Activated naive CD8-positive, alpha-beta T cell treated with anti-CD3 and anti-CD28 coated beads for 36 hours (primary cell): ENCODE measurements around the gene ANAPC7. TPM values are rescaled to one million over a fixed set of nuclear protein-coding genes. Genes with fewer than 3 reads are reported as not detected.
"Not testable (repeated sequence)": the region's sequence is repeated elsewhere in the genome, so short reads cannot be mapped to it uniquely, and the experiment has no call there.

Experiments
- DNase-seq: peaks from one replicate; pipeline ENCODE4 v3.0.0; 2021
- H3K27ac Mint-ChIP-seq: one replicate; pipeline ENCODE4 v1.8.0; 2022; ENCODE audit warnings: mild to moderate bottlenecking, moderate library complexity, mixed read lengths
- H3K27me3 Mint-ChIP-seq: one replicate; pipeline ENCODE4 v1.8.0; 2022; ENCODE audit warnings: mild to moderate bottlenecking, mixed read lengths
- H3K36me3 Mint-ChIP-seq: one replicate; pipeline ENCODE4 v1.8.0; 2021; ENCODE audit warnings: mild to moderate bottlenecking, mixed read lengths
- H3K4me1 Mint-ChIP-seq: one replicate; pipeline ENCODE4 v1.8.0; 2021; ENCODE audit warnings: mixed read lengths
- H3K4me3 Mint-ChIP-seq: one replicate; pipeline ENCODE4 v1.8.0; 2022; ENCODE audit warnings: mild to moderate bottlenecking, moderate library complexity, mixed read lengths
- H3K9me3 Mint-ChIP-seq: one replicate; pipeline ENCODE4 v1.8.0; 2022; ENCODE audit warnings: mixed read lengths
- total RNA-seq, 2 experiments: library from RNA; stranded (reverse); gene quantifications; one replicate each; pipeline ENCODE4 v1.2.3, GENCODE V29; 2021

ANAPC7 gene, protein sequence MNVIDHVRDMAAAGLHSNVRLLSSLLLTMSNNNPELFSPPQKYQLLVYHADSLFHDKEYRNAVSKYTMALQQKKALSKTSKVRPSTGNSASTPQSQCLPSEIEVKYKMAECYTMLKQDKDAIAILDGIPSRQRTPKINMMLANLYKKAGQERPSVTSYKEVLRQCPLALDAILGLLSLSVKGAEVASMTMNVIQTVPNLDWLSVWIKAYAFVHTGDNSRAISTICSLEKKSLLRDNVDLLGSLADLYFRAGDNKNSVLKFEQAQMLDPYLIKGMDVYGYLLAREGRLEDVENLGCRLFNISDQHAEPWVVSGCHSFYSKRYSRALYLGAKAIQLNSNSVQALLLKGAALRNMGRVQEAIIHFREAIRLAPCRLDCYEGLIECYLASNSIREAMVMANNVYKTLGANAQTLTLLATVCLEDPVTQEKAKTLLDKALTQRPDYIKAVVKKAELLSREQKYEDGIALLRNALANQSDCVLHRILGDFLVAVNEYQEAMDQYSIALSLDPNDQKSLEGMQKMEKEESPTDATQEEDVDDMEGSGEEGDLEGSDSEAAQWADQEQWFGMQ
- total RNA-seq, result 10 to 100 TPM; 66.6 to 67.5 TPM

GRCh38 chr12:110403146-110403975, at the start of gene ANAPC7:
Gene ANAPC7, minus strand, starts transcription at chr12:110403708. Its CDS starts 81 bp downstream, at chr12:110403627.
- Mint-ChIP-seq H3K36me3 (peaks cover 28% of the 10 kb centered on the region), H3K27me3 (no peaks in the 10 kb centered on the region), H3K4me1 (peaks cover 28% of the 10 kb centered on the region), H3K9me3 (no peaks in the 10 kb centered on the region), H3K4me3 (peak within 1 kb of the TSS; percentile 99), H3K27ac (peak within 1 kb of the TSS; percentile 99)
- peak; percentile 87 for DNase-seq

- Mint-ChIP-seq H3K4me1 (peaks cover 22% of the 10 kb centered on the region), H3K27me3 (no peaks in the 10 kb centered on the region), H3K9me3 (no peaks in the 10 kb centered on the region), H3K4me3 (no peak overlapping the region), H3K36me3 (peaks cover 38% of the 10 kb centered on the region), H3K27ac (peak overlapping the region; percentile 99)
- no peak for DNase-seq
Measured at GRCh38 chr12:110451263-110451662, 47.8 kb upstream of the ANAPC7 start.

DNA sequence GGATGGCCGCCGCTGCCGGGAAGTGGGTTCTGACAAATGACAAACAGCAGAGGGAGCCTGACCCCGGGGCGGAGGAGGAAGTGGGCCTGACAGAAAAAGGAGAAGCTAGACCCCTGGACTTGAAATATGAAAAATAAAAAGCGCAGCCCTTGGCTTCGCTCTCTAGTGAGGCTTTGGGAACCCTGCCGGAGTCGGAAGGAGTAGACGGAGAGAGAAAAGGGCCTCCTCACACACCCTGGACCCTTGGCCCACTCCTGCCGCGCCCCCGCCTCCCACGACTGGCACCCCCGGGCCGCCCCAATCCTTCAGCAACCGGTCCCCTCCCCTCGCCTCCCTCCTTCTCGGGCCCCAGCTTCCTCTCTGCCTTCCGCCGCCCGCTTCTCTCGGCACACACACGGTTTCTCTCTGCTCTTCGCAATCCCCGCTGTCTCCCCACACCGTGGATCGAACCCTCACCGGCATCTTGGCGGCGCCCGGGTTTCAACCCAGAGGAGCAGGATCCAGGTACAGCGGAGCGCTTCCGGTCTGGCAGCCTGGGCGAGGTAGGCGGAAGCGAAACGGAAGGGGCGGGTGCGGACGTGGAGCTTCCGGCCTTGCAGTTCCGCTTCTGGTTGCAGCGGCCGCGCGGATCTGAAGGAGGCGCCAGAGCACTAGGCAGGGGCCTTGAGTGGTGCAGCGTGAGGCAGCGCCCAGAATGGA, 46.4 kb upstream of the ANAPC7 start, which contains the start of gene ARPC3:
Gene ARPC3, minus strand, starts transcription at position 539 of the 699 bp plus-strand sequence. Its CDS starts 77 bp downstream, at position 462.
- Mint-ChIP-seq H3K9me3 (no peaks in the 10 kb centered on the region), H3K4me3 (peak within 1 kb of the TSS; percentile 100), H3K36me3 (peaks cover 41% of the 10 kb centered on the region), H3K27ac (peak within 1 kb of the TSS; percentile 99), H3K27me3 (no peaks in the 10 kb centered on the region), H3K4me1 (peaks cover 28% of the 10 kb centered on the region)
- peak; percentile 96 for DNase-seq

DNA sequence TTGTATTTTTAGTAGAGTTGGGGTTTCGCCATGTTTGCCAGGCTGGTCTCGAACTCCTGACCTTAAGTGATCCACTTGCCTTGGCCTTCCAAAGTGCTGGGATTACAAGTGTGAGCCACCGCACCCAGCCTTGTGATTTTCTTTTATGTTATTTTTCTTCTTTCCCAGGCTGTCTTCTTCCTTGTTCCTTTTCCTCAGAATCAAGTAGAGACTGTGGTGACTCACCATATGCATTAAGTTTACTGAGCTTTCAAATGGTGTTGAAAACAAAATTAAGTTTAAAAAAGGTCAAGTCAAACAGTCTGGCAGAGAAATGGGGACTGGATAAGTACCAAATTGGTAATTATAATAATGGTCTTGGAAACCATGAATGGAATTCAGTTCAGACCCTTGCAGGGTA, 40.9 kb upstream of the ANAPC7 start:
- no peak for DNase-seq
- H3K9me3 Mint-ChIP-seq, result no peaks in the 10 kb centered on the region
- no peak overlapping the region for H3K4me3 Mint-ChIP-seq
- H3K4me1 Mint-ChIP-seq, result peaks cover 24% of the 10 kb centered on the region
- no peaks in the 10 kb centered on the region for H3K27me3 Mint-ChIP-seq
- no peak overlapping the region for H3K27ac Mint-ChIP-seq
- peaks cover 40% of the 10 kb centered on the region for H3K36me3 Mint-ChIP-seq

GRCh38 chr12:110436231-110436630, 32.7 kb upstream of the ANAPC7 start:
- H3K27ac Mint-ChIP-seq, result no peak overlapping the region
- peaks cover 8% of the 10 kb centered on the region for H3K4me1 Mint-ChIP-seq
- no peak overlapping the region for H3K4me3 Mint-ChIP-seq
- peaks cover 20% of the 10 kb centered on the region for H3K36me3 Mint-ChIP-seq
- H3K9me3 Mint-ChIP-seq, result no peaks in the 10 kb centered on the region
- no peaks in the 10 kb centered on the region for H3K27me3 Mint-ChIP-seq
- DNase-seq, result no peak

- no peaks in the 10 kb centered on the region for H3K9me3 Mint-ChIP-seq
- DNase-seq, result peak; percentile 21
- H3K4me3 Mint-ChIP-seq, result no peak overlapping the region
- peak overlapping the region; percentile 5 for H3K27ac Mint-ChIP-seq
- peaks cover 10% of the 10 kb centered on the region for H3K36me3 Mint-ChIP-seq
- H3K27me3 Mint-ChIP-seq, result no peaks in the 10 kb centered on the region
- H3K4me1 Mint-ChIP-seq, result peaks cover 6% of the 10 kb centered on the region
Measured at GRCh38 chr12:110431957-110432587, 28.6 kb upstream of the ANAPC7 start.

- H3K4me3 Mint-ChIP-seq, H3K9me3 Mint-ChIP-seq, H3K27me3 Mint-ChIP-seq, H3K4me1 Mint-ChIP-seq, DNase-seq, H3K36me3 Mint-ChIP-seq, H3K27ac Mint-ChIP-seq: not testable (repeated sequence)
Measured at GRCh38 chr12:110429676-110430075, 26.2 kb upstream of the ANAPC7 start.

DNA sequence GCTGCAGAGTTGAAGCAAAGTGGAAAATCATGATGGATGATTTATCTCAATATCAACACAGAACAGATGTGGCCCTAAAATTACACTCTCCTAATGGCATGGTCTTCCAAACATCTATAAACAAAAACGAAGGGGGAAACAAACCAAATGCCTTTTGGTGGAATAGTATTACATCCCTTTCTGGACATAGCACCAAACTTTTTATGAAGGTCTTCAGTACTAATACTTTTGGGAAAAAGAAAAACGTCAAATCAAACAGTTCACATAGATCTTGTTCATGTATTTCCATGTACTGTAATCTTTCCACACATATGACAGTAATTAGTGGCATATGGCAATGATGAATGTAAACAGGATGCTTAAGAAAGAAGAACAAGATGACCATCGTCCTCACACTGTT, 22.9 kb upstream of the ANAPC7 start:
- Mint-ChIP-seq H3K36me3 (no peaks in the 10 kb centered on the region), H3K27me3 (no peaks in the 10 kb centered on the region), H3K27ac (no peak overlapping the region), H3K4me1 (peaks cover 2% of the 10 kb centered on the region), H3K9me3 (no peaks in the 10 kb centered on the region), H3K4me3 (no peak overlapping the region)
- no peak for DNase-seq

- no peak for DNase-seq
- Mint-ChIP-seq H3K27ac (no peak overlapping the region), H3K27me3 (no peaks in the 10 kb centered on the region), H3K9me3 (no peaks in the 10 kb centered on the region), H3K4me1 (no peaks in the 10 kb centered on the region), H3K4me3 (no peak overlapping the region), H3K36me3 (no peaks in the 10 kb centered on the region)
Measured at GRCh38 chr12:110424237-110424636, 20.7 kb upstream of the ANAPC7 start.

- peaks cover 1% of the 10 kb centered on the region for H3K4me1 Mint-ChIP-seq
- H3K4me3 Mint-ChIP-seq, result no peak overlapping the region
- H3K36me3 Mint-ChIP-seq, result no peaks in the 10 kb centered on the region
- no peak overlapping the region for H3K27ac Mint-ChIP-seq
- H3K27me3 Mint-ChIP-seq, result peaks cover 6% of the 10 kb centered on the region
- H3K9me3 Mint-ChIP-seq, result no peaks in the 10 kb centered on the region
- DNase-seq, result no peak
Measured at GRCh38 chr12:110421701-110422100, 18.2 kb upstream of the ANAPC7 start.

DNA sequence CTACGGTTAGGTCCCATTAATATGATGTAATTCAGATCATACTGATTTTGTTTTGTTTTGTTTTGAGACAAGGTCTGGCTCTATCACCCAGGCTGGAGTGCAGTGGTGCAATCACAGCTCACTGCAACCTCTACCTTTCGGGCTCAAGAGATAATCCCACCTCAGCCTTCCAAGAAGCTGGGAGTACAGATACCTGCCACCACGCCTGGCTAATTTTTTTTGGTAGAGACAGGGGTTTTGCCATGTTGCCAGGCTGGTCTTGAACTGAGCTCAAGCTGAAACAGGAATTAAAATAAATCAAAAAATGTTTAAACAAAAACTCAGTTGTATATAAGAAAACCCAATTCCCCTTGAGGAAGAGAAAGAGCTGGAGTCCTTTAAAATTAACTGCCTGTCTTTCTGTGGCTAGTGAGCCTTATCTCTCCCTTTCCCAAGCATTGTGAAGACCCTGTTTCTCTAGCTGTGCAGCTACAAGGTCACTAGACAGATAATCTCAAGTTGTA, 17.7 kb upstream of the ANAPC7 start:
- Mint-ChIP-seq H3K27ac (no peak overlapping the region), H3K4me1 (peaks cover 1% of the 10 kb centered on the region), H3K27me3 (peaks cover 6% of the 10 kb centered on the region), H3K4me3 (no peak overlapping the region), H3K36me3 (no peaks in the 10 kb centered on the region), H3K9me3 (no peaks in the 10 kb centered on the region)
- DNase-seq, result no peak

DNA sequence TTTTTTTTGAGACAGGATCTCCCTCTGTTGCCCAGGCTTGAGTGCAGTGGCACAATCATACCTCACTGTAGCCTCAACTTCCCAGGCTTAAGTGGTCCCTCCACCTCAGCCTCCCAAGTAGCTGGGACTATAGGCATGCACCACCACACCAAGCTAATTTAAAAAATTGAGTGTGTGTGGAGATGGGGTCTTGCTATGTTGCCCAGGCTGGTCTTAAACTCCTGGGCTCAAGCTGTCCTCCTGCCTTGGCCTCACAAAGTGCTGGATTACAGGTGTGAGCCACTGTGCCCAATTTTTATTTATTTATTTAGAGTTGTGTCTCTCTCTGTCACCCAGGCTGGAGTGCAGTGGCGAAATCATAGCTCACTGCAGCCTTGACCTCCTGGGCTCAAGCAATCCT, 17.1 kb upstream of the ANAPC7 start:
- H3K36me3 Mint-ChIP-seq, DNase-seq, H3K27ac Mint-ChIP-seq, H3K4me3 Mint-ChIP-seq, H3K4me1 Mint-ChIP-seq, H3K9me3 Mint-ChIP-seq, H3K27me3 Mint-ChIP-seq: not testable (repeated sequence)

DNA sequence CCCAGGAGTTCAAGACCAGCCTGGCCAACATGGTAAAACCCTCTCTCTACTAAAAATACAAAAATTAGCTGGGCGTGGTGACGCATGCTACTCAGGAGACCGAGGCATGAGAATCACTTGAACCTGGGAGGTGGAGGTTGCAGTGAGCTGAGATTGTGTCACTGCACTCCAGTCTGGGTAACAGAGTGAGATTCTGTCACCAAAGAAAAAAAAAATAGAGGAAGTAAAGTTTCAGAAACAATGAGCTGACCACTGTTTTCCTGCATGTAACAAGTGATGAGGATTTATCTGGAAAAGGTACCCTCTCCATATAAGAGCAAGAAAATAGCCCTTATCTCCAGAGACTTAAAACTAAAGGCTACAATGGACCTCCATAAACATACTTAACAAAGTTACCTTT, 13.6 kb upstream of the ANAPC7 start:
- not testable (repeated sequence) for H3K27ac Mint-ChIP-seq, DNase-seq, H3K9me3 Mint-ChIP-seq, H3K27me3 Mint-ChIP-seq, H3K4me3 Mint-ChIP-seq, H3K4me1 Mint-ChIP-seq, H3K36me3 Mint-ChIP-seq

- not testable (repeated sequence) for H3K27me3 Mint-ChIP-seq, H3K4me3 Mint-ChIP-seq, DNase-seq, H3K9me3 Mint-ChIP-seq, H3K4me1 Mint-ChIP-seq, H3K27ac Mint-ChIP-seq, H3K36me3 Mint-ChIP-seq
Measured at GRCh38 chr12:110410086-110410485, 6.6 kb upstream of the ANAPC7 start.
